ENCODE measurements around the gene RXRA.

Gene RXRA

DNA sequence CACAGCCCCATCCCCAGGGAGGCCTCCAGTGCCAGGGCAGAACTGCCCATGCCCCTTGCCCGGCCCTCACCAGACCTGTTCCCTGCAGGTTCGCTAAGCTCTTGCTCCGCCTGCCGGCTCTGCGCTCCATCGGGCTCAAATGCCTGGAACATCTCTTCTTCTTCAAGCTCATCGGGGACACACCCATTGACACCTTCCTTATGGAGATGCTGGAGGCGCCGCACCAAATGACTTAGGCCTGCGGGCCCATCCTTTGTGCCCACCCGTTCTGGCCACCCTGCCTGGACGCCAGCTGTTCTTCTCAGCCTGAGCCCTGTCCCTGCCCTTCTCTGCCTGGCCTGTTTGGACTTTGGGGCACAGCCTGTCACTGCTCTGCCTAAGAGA lies 110.1 kb downstream of the RXRA start:
- no peak for DNase-seq

DNA sequence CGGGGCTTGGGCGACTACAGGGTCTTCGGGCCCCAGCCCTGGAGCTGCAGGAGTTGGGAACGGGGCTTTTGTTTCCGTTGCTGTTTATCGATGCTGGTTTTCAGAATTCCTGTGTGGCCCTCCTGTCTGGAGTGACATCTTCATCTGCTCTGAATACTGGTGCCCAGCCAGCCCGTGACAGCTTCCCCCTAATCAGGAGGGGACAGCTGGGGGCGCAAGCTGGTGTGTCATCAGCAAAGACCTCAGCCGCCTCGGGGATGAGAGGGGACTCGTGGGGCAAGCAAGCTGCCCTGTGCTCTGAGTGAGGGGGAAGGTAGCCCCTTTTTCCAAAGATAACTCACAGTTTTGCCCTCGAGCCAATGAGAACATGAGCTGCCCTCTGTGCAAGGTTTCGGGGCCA lies 110.7 kb downstream of the RXRA start:
- no peak for DNase-seq

DNA sequence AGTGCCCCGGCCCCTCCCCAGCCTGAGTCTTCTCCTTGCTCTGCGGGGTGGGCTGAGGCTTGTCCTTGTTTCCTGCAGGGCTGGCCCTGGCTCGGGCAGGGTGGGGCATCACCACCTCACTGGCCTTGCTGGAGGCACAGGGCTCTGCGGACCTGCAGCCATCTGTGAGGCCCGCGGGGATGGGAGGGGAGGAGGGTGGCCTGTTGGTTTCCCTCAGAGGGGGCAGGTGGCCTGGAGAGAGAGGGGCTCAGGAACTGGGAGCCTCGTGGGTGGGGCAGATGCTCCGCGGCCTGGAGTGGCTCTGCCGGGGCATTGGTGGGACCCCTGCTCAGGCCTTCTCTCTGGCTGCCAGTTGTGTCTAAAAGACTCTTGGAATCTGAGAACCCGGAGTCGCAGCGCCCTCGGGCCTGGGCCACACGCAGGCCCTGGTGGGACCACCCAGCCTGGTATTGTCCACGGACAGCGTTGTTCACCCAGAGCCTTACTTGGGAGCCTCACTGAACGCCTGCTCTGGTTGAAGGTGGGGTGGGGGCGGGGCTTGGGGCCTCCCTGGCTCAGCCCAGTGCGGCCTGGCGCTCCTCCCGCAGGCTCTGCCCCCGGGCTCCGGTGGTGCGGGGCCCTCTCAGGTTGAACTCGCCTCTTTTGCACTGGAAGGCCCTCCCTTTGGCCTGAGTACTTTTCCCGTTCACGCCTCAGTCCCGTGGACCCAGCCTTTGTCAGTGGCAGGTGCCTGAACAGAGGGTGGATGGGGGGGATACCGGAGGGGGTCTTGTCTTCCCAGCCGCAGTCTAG lies 111.3 kb downstream of the RXRA start:
- DNase-seq, result no peak

DNA sequence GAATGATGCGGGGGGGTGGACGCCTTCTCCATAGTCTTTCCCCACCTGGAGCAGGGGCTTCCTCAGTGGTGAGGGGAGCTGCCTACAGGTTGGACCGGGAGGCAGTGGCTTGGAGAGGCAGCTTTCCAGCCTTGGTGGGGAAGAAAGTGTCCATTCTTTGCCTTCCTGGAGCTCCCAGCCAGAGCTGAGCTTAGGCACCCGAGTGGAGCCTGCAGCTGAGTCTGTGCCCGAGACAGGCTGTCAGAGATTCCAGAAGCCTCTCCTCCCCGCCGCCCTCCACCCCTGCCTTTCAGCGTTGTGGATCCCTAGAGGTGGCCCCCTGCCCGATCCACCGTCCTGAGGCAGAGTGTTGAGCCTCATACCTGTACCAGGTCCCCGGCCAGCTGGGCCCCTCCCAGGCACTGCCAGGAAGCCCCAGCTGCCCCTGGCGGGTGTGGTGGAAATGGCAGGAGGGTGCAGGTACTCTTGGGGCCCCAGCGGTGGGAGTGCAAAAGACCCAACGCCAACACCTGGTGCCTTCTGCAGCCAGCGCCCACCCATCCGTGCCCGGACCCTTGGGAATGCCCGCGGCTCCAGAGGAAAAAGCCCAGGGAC lies 112.0 kb downstream of the RXRA start:
- no peak for DNase-seq

DNA sequence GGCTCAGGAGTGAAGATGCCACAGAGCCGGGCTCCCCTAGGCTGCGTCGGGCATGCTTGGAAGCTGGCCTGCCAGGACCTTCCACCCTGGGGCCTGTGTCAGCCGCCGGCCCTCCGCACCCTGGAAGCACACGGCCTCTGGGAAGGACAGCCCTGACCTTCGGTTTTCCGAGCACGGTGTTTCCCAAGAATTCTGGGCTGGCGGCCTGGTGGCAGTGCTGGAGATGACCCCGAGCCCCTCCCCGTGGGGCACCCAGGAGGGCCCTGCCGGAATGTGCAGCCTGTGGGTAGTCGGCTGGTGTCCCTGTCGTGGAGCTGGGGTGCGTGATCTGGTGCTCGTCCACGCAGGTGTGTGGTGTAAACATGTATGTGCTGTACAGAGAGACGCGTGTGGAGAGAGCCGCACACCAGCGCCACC lies 113.1 kb downstream of the RXRA start:
- DNase-seq, result no peak

DNA sequence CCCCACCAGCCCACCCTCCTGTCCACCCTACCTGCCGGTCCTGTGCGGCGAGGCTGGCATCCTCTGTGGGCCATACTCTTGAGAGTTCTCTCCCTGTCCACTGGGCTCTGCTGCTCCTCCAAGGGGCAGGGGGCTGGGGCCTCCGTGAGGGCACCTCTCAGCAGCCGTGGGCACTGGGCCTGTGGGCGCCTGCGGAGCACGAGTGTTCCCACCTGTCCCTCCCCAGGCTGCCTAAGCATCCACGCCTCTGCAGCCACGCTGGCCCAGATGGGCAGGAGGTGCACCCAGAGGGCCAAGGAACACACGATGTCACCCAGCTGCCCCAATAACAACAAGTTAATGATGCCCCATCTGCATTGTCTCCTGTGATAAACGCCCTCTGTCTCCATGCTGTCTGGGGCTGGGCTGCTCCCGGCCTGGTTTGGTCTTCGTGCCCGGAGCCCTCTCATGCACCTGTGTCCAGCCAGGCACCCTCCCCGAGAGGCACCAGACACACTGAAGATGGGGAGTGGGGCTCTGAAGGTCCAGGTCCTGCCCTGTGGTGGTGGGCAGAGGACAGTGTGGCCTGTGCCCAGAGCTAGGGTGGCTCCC lies 114.5 kb downstream of the RXRA start:
- DNase-seq, result no peak

DNA sequence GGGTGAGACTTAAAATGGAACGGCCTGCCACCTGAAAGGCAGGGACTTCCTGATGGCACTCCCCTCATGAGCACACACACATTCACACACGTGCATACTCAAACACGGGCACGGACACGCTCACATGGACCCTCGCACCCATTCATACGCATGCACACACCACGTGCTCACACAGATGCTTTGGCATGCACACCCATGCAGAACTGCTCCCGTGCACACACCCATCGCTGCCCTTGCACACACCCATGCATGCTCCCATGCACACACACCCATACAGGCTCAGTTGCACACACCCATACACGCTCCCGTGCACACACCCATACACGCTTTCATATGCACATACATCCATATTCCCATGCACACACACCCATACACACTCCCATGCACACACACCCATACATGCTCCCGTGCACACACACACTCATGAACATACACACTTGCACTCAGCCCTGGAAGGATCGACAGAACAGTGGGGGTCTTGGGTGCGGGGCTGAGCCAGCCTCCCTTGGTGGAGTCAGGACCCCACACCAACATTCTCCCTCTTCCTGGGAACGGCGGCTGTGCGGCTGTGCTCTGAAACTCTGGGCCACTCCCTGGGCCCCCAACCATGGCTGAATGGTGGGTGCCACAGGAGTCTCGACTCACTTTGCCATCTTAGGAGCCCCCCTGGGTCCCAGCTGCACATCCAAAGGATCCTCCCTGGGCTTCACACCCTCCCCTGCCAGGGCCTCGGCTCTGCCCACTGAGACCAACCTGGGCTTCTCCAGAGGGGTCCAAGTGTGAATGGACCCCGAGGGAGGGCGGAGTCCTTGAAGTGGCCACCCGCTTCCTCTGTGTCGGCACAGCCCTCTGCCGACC lies 115.2 kb downstream of the RXRA start:
- DNase-seq, result no peak

DNA sequence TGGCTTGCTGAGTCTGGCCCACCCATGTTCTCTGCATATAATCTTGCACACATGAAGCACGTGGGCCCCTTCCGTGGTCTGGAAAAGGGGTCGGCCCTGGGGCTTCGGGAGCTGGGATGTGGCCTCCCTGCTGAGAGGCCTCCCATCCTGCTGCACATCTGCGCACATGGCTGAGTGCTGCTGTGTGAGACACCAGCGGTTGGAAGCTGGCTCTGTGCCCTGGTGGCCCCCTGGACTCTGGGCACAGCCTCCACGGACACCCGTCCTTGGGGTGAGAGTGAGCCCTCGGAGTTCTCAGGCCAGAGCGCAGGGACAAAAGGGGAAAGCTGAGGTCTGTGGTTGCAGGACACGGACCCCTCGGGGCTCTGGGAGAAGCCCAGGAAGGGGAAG lies 115.8 kb downstream of the RXRA start:
- no peak for DNase-seq

DNA sequence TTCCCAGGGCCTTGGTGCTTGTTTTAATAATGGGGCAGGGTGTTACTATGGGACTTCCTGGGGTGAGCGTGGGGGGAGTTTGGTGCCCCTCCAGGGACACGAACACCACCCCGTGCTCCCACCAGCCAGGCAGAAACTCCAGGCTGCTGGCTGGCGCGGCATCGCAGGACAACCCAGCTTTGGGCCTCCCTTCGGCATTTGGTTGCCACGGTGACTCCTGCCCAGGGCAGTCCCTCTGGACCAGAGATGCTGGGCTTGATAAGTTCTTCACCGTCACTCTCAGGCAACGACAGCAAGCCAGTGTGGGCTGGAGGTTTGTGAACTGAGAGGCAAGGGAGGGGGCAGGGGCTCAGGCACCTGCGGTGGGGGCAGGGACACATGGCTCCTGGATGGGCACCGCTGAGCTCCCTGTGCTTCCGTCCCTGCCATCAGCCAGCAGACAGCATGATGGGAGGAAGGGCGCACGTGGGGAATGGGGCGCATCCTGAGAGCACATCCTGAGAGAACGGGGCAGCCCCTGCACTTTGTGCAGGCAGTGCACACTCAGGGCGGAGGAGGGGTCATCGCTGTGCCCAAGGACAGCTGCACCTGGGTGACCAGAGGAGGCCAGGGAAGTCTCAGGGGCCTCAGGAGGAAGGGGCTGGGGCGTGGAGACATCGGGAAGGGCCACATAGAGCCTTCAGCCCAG lies 116.4 kb downstream of the RXRA start:
- DNase-seq, result no peak

DNA sequence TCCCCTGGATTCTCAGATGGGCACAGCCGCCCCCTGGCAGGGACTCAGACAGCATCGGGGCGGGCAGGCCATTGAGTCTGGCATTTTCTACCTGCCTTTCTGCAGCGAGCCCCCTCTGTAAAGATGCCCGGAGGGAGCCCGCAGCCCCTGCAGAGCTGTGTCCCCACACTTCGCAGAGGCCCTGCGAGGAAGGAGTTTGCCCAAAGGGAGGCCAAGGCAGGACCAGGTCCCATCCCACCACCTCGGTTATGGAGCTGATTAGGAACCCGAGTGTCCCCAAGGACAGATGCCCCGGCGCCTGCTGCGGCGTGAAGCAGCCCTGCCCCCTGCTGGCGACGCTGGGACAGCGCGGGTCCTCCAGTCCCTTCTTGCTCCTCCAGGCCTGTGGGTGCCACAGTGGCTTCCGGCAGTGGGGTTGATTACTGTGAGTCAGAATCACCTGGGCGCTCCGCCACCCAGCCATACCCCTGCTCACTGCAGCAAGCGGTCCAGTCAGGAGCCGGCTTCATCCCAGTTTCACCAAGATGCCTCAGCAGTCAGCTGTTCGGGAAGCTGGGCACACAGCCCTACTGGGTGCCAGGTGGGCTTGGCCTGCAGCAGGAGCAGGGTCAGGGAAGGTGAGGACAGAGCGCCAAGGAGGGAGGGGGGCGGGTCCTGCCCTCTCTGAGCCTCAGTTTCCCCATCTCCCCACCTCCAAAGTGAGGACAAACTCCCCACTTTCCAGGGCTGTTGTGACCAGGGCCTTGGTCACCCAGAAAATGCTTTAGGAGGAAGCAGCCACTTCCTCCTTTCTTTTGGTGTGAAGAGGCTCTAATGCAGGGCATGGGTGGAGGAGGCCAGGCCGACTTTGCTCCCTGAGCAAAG lies 117.2 kb downstream of the RXRA start:
- DNase-seq, result peak in 1 of 2 experiments; percentile 58

DNA sequence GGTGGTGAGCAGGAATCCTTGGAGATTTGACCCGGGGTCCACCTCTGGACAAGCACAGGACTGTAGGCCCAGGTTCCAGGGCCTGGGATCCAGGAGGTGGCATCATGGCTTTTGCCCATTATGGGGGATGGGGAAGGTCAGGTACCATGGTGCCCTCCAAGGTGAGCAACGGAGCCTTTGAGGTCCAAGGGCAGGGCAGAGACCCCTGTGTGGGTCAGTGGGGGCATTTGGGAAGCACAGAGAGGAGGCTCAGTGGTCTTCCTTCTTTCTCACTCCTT lies 117.7 kb downstream of the RXRA start:
- no peak for DNase-seq

DNA sequence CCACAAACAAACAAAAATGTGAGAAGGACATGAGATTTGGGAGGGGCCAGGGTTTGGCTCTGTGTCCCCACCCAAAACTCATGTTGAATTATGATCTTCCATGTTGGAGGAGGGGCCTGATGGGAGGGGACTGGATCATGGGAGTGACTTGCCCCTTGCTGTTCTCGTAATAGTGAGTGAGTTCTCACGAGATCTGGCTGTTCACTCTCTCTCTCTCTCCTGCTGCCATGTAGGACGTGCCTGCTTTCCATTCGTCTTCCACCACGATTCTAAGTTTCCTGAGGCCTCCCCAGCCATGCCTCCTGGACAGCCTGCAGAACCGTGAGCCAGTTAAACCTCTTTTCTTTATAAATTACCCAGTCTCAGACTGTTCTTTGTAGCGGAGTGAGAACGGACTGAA lies 118.7 kb downstream of the RXRA start:
- DNase-seq, result no peak

DNA sequence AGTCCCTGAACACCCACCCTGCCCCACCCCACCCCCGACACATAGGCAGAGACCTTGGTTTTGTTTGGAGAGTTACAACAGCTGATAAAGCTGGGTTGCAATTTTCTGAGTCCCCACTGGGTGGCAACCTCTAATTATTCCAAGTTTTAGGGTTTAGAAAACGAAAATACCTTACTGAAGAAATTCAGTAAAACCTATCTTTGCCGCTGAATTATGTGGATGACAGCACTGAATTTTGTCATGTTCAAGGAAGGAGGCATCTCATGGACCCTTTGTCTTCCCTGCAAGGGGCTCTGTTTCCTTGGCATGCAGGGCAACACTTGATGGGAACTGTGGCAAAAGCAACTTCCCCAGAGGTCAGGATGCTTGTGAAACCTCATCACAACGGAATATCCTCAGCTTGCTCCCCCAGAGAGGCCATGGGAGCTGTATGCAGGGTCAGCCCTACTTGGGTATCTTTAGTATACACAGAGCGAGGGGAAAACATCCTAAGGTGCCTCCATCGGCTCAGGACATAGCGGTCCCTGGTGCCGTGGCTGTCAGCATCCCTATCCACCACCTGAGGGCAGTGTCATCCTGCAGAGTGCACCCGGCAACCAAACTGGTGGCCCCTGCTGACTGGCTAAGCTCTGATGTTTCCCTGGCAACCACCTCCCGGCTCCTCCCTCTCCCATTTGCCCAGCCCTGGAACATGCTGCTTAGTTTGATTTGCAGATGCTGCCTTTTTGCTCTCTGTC lies 123.1 kb downstream of the RXRA start:
- peak; percentile 59 to 84 for DNase-seq

DNA sequence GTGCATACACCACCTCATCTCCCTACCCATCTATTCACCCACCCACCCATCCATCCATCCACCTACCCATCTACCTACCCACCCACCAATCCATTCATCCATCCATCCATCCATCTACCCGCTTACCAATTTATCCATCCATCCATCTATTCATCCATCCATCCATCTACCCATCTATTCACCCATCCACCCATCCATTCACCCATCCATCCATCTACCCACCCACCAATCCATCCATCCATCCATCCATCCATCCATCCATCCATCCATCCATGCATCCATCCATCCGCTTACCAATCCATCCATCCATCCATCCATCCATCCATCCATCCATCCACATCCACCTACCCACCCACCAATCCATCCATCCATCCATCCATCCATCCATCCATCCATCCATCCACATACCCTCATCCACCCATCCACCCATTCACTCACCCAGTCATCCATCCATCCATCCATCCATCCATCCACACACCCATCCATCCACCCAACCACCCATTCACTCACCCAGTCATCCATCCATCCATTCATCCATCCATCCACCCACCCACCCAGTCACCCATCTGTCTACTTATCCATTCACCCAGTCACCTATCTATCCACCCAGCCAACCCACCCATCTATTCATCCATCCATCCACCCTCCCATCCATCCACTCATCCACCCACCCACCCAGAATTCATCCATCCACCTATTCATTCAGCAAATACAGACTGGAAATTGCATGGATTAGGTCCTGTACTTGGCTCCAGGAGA lies 125.6 kb downstream of the RXRA start:
- DNase-seq, result no peak

DNA sequence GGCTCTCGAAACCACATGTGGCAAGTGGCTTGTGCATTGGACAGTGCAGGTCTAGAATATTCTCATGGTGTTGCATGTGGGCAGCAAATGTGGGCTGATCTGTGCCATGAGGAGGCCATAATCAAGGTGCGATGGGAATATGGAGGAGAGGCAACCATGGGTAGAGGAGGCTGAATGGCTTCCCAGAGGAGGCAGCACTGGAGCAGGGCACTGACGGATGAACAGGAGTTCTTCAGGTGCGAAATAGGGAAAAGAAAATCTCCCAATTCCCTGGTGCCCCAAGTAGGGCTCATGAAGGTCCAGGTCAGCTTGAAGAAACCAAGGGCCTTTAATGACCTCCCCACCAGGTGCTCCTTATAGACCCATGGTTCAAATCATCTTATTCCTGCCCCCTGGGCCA lies 126.5 kb downstream of the RXRA start:
- no peak for DNase-seq

DNA sequence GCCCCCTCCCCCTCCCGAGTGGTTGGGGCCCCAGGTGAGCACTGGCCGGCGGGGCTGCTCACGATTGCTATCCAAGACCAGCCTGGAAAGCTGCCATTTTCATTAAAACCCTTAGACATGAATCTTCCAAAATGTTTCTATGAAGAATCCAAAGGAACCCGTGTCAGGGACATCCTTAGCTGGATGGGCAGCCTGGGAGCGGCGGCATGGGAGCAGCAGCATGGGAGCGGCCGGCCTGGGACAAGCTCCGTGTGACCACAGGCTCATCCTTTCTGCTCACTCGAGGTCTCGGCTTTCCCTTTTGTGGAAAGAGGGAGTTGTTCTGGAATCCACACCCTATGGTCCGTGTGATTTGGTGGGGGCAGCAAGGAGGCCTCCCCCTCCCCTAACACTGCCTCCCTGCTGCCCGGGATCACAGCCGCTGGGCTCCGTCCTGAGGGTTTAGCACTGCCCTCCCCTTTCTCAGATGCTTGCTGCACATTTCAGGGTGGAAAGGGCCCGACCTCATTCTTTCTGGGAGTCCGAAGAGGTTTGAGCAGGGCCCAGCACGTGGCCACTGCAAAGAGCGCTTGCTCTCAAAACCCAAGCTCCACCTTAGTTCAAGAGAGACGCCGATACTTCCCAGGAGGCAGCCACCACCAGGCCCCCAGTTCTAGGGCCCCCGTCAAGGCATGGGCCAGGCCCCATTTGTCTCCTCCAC lies 127.7 kb downstream of the RXRA start:
- DNase-seq, result no peak

DNA sequence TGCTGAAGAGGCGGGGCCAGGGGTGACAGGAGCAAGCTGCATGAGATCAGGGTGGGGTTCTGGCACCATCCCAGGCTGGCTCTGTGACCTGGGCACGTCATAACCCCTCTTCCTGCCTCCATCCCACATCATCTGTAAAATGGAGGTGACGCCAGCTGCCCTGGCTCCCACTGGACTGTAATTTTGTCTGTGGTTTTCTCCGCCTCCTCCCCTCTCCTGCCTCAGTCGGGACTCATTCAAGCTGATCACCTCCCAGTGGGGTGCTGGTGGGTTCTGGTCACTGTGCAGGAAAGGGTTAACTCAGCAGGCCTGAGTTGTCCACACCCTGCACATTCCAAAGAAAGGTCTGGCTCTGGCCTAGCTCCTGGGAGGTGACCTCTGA lies 128.2 kb downstream of the RXRA start:
- no peak for DNase-seq

DNA sequence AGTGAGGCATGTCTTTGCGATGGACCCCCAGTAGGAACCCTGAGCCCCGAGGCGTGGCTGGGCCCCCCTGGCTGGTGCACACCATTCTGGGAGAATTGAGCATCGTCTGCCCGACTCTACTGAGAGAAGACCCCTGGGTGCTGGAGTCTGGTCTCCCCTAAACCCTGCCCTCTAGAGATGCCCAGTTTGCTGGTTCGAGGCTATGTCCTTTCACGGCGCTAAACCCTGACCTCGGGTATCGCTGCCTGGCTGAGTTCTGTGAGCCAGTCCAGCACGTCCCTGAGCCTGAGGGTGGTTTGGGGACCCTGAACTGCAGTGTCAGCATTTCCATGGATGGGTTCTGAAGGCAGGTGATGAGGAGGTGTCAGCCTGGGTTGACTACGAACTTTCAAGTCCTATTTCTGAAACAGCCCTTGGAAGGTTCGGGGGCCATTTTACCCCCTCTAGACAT lies 128.8 kb downstream of the RXRA start:
- DNase-seq, result no peak

DNA sequence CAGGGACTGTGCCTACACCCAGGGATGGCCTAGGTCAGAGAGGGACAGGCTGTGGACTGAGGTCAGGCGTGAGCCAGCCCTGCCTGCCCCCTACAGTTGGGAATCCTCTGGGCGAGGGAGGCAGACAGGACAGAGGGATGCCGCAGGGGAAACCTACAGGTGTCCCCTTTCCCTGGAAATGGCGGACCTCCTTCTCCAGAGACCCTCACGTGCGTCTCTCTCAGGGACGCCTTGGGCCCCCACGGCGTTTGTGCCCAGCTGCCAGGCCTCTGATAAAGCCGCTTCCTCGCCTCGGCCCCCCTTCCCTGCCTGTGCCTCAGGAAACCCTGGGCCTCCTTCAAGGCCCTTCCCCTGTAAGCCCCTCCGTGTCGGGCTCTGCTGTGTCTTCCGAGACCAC lies 129.3 kb downstream of the RXRA start:
- no peak for DNase-seq
